Uterus (tissue), 4 donors: ENCODE results near the gene IGF1R. TPM values are rescaled to one million over a fixed set of nuclear protein-coding genes. Genes with fewer than 3 reads are reported as not detected.

Experiments used
- DNase-seq, 2 donors: peaks; one replicate each; pipeline ENCODE4 v3.0.0-alpha.2; 2019 to 2020
- H3K27ac ChIP-seq, 2 donors: fragments of 200-600 bp; sonication (generic); 1 replicate in 1 of 2; 2 replicates in 1 of 2; pipeline ENCODE4 v1.5.1; 2016 to 2018
- H3K27me3 ChIP-seq, 2 donors: fragments of 200-600 bp; sonication (generic); one replicate each; pipeline ENCODE4 v1.5.1; 2018 to 2019; ENCODE audit warnings: control low read depth in 1 of 2
- H3K36me3 ChIP-seq, 2 donors: fragments of 200-600 bp; sonication (generic); one replicate each; pipeline ENCODE4 v1.5.1; 2019; ENCODE audit warnings: control low read depth in 1 of 2
- H3K4me1 ChIP-seq, 2 donors: fragments of 200-600 bp; sonication (generic); one replicate each; pipeline ENCODE4 v1.5.1; 2018 to 2019; ENCODE audit warnings: control low read depth in 1 of 2
- H3K4me3 ChIP-seq, 2 donors: fragments of 200-600 bp; sonication (generic); 1 replicate in 1 of 2; 2 replicates in 1 of 2; pipeline ENCODE4 v1.5.1; 2018 to 2019; ENCODE audit warnings: mild to moderate bottlenecking in 1 of 2
- H3K9me3 ChIP-seq, 2 donors: fragments of 200-600 bp; sonication (generic); one replicate each; pipeline ENCODE4 v1.5.1; 2019; ENCODE audit warnings: control low read depth in 1 of 2
- CTCF ChIP-seq, 4 experiments: fragments of 200-600 bp in 2 of 4; fragments of 450-650 bp in 2 of 4; sonication (generic) in 2 of 4; IDR thresholded peaks; one replicate each; pipeline ENCODE4 v1.5.1; 2016 to 2019; ENCODE audit warnings: antibody characterized with exemption in 4 of 4, mild to moderate bottlenecking in 2 of 4, moderate library complexity in 1 of 4
- POLR2A ChIP-seq, 2 donors: fragments of 450-650 bp; IDR thresholded peaks; one replicate each; pipeline ENCODE4 v1.6.1; 2016; ENCODE audit warnings: antibody characterized with exemption in 2 of 2, mild to moderate bottlenecking in 1 of 2, moderate library complexity in 1 of 2
- intact Hi-C: fragments of 100-400 bp; cut with DNase I; formaldehyde crosslinking; loops from one replicate; pipeline ENCODE4 v1.15.1; 2023; ENCODE audit warnings: low total_unique reads
- total RNA-seq, 4 donors: library from RNA; depleted of rRNA in 3 of 4; stranded (reverse); fragments of >200 nt in 3 of 4; gene quantifications; one replicate each; pipeline versions ENCODE4 v1.1.0 to v1.2.4, GENCODE V29; 2014 to 2023
- donor health status: DM: yes; HTN: yes; CAD: no.

IGF1R gene
- total RNA-seq, 4 donors from 2014 or later = 30.0 to 95.2 (median 57.5) TPM

DNA sequence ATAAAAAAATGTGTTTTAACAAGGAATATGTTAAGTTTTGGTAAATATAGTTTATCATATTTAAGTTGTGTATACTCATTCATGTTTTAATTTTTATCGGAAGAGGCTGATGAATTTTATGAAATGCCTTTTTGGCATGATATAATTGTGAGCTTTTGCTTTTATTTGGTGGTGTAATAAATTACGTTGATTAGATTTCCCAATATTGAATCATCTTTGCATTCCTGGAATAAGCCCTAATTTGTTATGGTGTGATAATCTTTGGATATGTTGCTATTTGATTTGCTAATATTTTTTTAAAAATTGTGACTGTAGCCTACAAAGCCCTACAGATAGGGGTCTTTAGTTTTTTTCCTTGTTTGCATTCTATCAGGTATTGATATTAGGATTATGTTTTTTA lies 107.4 kb downstream of the IGF1R start:
- TF ChIP-seq CTCF (IDR thresholded peaks at IDR 0.05) = no peak
- no peak for TF ChIP-seq POLR2A (IDR thresholded peaks at IDR 0.05)
- Histone ChIP-seq H3K27me3 (no peaks in the 10 kb centered on the region), H3K4me1 (peaks cover 0 to 3% of the 10 kb centered on the region in 2 donors), H3K27ac (no peak overlapping the region), H3K36me3 (no peaks in the 10 kb centered on the region), H3K9me3 (no peaks in the 10 kb centered on the region), H3K4me3 (no peak overlapping the region)
- no peak for DNase-seq
- intact Hi-C loops = no loop called here

DNA sequence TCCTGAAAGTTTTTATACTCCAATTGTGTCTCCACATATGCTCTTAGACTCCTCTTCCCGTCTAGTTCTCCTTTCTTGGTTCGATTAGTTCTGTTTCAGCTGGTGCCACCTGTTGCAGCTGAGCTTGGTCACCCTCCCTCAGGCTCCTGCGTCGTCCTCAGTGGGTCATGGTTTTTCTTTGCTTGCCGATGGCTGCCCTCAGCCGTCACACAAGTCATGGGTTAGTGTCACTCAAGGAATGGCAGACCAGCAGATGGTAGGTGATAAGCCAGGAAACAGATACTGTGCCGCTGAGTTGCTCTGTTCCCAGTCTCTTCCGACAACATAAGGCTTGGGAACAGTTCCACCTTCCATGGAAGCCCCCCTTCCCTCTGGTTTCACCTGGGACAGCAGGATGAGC lies 109.9 kb downstream of the IGF1R start:
- TF ChIP-seq CTCF (IDR thresholded peaks at IDR 0.05) (no peak), POLR2A (IDR thresholded peaks at IDR 0.05) (no peak)
- H3K27ac ChIP-seq = no peak overlapping the region
- H3K9me3 ChIP-seq = no peaks in the 10 kb centered on the region
- H3K4me3 ChIP-seq = no peak overlapping the region
- intact Hi-C loops = no loop called here
- H3K4me1 ChIP-seq = peaks cover 0 to 3% of the 10 kb centered on the region in 2 donors
- DNase-seq = no peak
- H3K27me3 ChIP-seq = no peaks in the 10 kb centered on the region
- H3K36me3 ChIP-seq = no peaks in the 10 kb centered on the region

GRCh38 chr15:98759277-98759676 lies 110.9 kb downstream of the IGF1R start:
- no peaks in the 10 kb centered on the region for H3K36me3 ChIP-seq
- peaks cover 0 to 2% of the 10 kb centered on the region in 2 donors for H3K4me1 ChIP-seq
- H3K27me3 ChIP-seq = no peaks in the 10 kb centered on the region
- intact Hi-C loops = no loop called here
- DNase-seq = no peak
- H3K4me3 ChIP-seq = no peak overlapping the region
- H3K27ac ChIP-seq = no peak overlapping the region
- no peak for TF ChIP-seq CTCF (IDR thresholded peaks at IDR 0.05)
- TF ChIP-seq POLR2A (IDR thresholded peaks at IDR 0.05) = no peak
- H3K9me3 ChIP-seq = peaks cover 0 to 2% of the 10 kb centered on the region in 2 donors

- Histone ChIP-seq H3K9me3 (peaks cover 0 to 2% of the 10 kb centered on the region in 2 donors), H3K27me3 (no peaks in the 10 kb centered on the region), H3K4me3 (no peak overlapping the region), H3K4me1 (peaks cover 0 to 3% of the 10 kb centered on the region in 2 donors), H3K36me3 (no peaks in the 10 kb centered on the region), H3K27ac (no peak overlapping the region)
- intact Hi-C loops = no loop called here
- DNase-seq = no peak
- TF ChIP-seq CTCF (IDR thresholded peaks at IDR 0.05) (no peak), POLR2A (IDR thresholded peaks at IDR 0.05) (no peak)
Measured at GRCh38 chr15:98760112-98760826, 111.9 kb downstream of the IGF1R start.

- intact Hi-C loops = no loop called here
- DNase-seq = no peak
- TF ChIP-seq CTCF (IDR thresholded peaks at IDR 0.05) (no peak), POLR2A (IDR thresholded peaks at IDR 0.05) (no peak)
Measured at GRCh38 chr15:98760975-98761374, 112.6 kb downstream of the IGF1R start.

More at GRCh38 chr15:98760975-98761374, 112.6 kb downstream of the IGF1R start:
- Histone ChIP-seq H3K9me3 (peaks cover 0 to 2% of the 10 kb centered on the region in 2 donors), H3K27ac (no peak overlapping the region), H3K27me3 (no peaks in the 10 kb centered on the region), H3K4me3 (no peak overlapping the region), H3K36me3 (no peaks in the 10 kb centered on the region), H3K4me1 (peaks cover 0 to 3% of the 10 kb centered on the region in 2 donors)
